H1 (cell line): ENCODE measurements around the gene GPBP1L1.

Experiments
- CEBPB ChIP-seq: IDR thresholded peaks from 2 replicates; pipeline ENCODE4 v1.6.1; 2012; ENCODE audit warnings: low read depth, low read length
- CREB1 ChIP-seq: IDR thresholded peaks from 2 replicates; pipeline ENCODE4 v1.6.1; 2012; ENCODE audit warnings: inconsistent platforms
- CTCF ChIP-seq, 3 experiments: IDR thresholded peaks; 1 replicate in 2 of 3; 2 replicates in 1 of 3; pipeline versions ENCODE4 v1.5.1 to v1.6.1; 2011; ENCODE audit warnings: low read length in 3 of 3, mild to moderate bottlenecking in 3 of 3, inconsistent platforms in 2 of 3, low read depth in 1 of 3, moderate library complexity in 1 of 3; ENCODE audit not compliant: insufficient read depth in 1 of 3; ENCODE audit errors: control extremely low read depth in 1 of 3
- KDM1A ChIP-seq: fragments of 200-600, 300-600 bp; sonication (generic); IDR thresholded peaks from 2 replicates; pipeline ENCODE4 v1.7.1; 2016; ENCODE audit warnings: mild to moderate bottlenecking, low read length, borderline replicate concordance
- PHF8 ChIP-seq: fragments of 200-600 bp; sonication (generic); conservative IDR thresholded peaks from 2 replicates; pipeline ENCODE4 v1.7.1; 2012; ENCODE audit warnings: low read depth, mild to moderate bottlenecking, inconsistent platforms, low read length, moderate library complexity
- POLR2A ChIP-seq, 2 experiments: IDR thresholded peaks; 1 replicate in 1 of 2; 2 replicates in 1 of 2; pipeline ENCODE4 v1.6.1; 2011; ENCODE audit warnings: low read depth in 2 of 2, low read length in 2 of 2, mild to moderate bottlenecking in 2 of 2; ENCODE audit errors: control extremely low read depth in 1 of 2
- RAD21 ChIP-seq, 2 experiments: IDR thresholded peaks in 1 of 2; conservative IDR thresholded peaks in 1 of 2; 2 replicates each; pipeline ENCODE4 v1.6.1; 2011; ENCODE audit warnings: low read depth in 2 of 2, low read length in 2 of 2, improper control_type of control experiment in 1 of 2, inconsistent platforms in 1 of 2, mild to moderate bottlenecking in 1 of 2, moderate library complexity in 1 of 2
- SIRT6 ChIP-seq: IDR thresholded peaks from one replicate; pipeline ENCODE4 v1.7.1; 2012; ENCODE audit warnings: low read length, inconsistent platforms
- TAF1 ChIP-seq: IDR thresholded peaks from 2 replicates; pipeline ENCODE4 v1.6.1; 2011; ENCODE audit warnings: mild to moderate bottlenecking, low read depth, low read length
- TAF7 ChIP-seq: optimal IDR thresholded peaks from 2 replicates; pipeline ENCODE3; 2011; ENCODE audit warnings: low read depth, mild to moderate bottlenecking, inconsistent platforms, low read length, moderate library complexity, borderline replicate concordance
- YY1 ChIP-seq: IDR thresholded peaks from 2 replicates; pipeline ENCODE4 v1.6.1; 2011; ENCODE audit warnings: low read depth, mild to moderate bottlenecking, low read length

GRCh38 chr1:45674478-45674877, 11.9 kb downstream of the GPBP1L1 start:
- TF ChIP-seq TAF7 (no peak), TAF1 (no peak), SIRT6 (no peak), CEBPB (no peak), POLR2A (IDR thresholded peaks at IDR 0.05; ENCODE audit: control extremely low read depth in 1 of 2, low read depth in 2 of 2, low read length in 2 of 2) (no peak), CTCF (IDR thresholded peaks at IDR 0.05; ENCODE audit: control extremely low read depth in 1 of 3, insufficient read depth in 1 of 3, low read depth in 1 of 3, low read length in 3 of 3) (no peak), PHF8 (no peak), RAD21 (IDR thresholded peaks at IDR 0.05 in 1 of 2, conservative IDR thresholded peaks at IDR 0.05 in 1 of 2; ENCODE audit: low read depth in 2 of 2, low read length in 2 of 2) (no peak), KDM1A (no peak), CREB1 (no peak), YY1 (no peak)
